H9 (cell line): Measurements from ENCODE around the gene JAKMIP1. TPM values are rescaled to one million over a fixed set of nuclear protein-coding genes. Genes with fewer than 3 reads are reported as not detected.
A peak's percentile ranks its signal among the peaks of the same experiment; 100 is the strongest.

Experiments
- DNase-seq: peaks from one replicate; pipeline ENCODE4 v3.0.0-alpha.2; 2017
- H2AFZ ChIP-seq: one replicate; pipeline ENCODE4 v1.6.1; 2013; ENCODE audit warnings: mild to moderate bottlenecking, low read length, control low read depth, moderate library complexity
- H2AK5ac ChIP-seq: 2 replicates; pipeline ENCODE4 v1.6.1; 2013; ENCODE audit warnings: low read length, control low read depth, mixed read lengths; ENCODE audit not compliant: insufficient read length
- H2BK120ac ChIP-seq: one replicate; pipeline ENCODE4 v1.6.1; 2013; ENCODE audit warnings: low read depth, mild to moderate bottlenecking, low read length, control low read depth, inconsistent platforms; ENCODE audit not compliant: poor library complexity, severe bottlenecking
- H2BK12ac ChIP-seq: 2 replicates; pipeline ENCODE4 v1.6.1; 2013; ENCODE audit warnings: low read length, control low read depth, mixed read lengths, low read depth; ENCODE audit not compliant: insufficient read length
- H2BK15ac ChIP-seq: 2 replicates; pipeline ENCODE4 v1.6.1; 2013; ENCODE audit warnings: low read depth, low read length, control low read depth
- H2BK20ac ChIP-seq: one replicate; pipeline ENCODE4 v1.6.1; 2013; ENCODE audit warnings: low read depth, mild to moderate bottlenecking, low read length, control low read depth, inconsistent platforms; ENCODE audit not compliant: poor library complexity, severe bottlenecking
- H2BK5ac ChIP-seq: 2 replicates; pipeline ENCODE4 v1.6.1; 2013; ENCODE audit warnings: low read length, control low read depth, mixed read lengths; ENCODE audit not compliant: insufficient read length
- H3K14ac ChIP-seq: 2 replicates; pipeline ENCODE4 v1.6.1; 2013; ENCODE audit warnings: low read length, control low read depth; ENCODE audit not compliant: insufficient read depth
- H3K18ac ChIP-seq: 2 replicates; pipeline ENCODE4 v1.6.1; 2013; ENCODE audit warnings: low read depth, mild to moderate bottlenecking, mixed read lengths, low read length, control low read depth; ENCODE audit not compliant: insufficient read length
- H3K23ac ChIP-seq: 2 replicates; pipeline ENCODE4 v1.6.1; 2013; ENCODE audit warnings: low read length, control low read depth, mixed read lengths, low read depth; ENCODE audit not compliant: insufficient read length
- H3K23me2 ChIP-seq: 2 replicates; pipeline ENCODE4 v1.6.1; 2013; ENCODE audit warnings: low read depth, mild to moderate bottlenecking, mixed read lengths, low read length, control low read depth; ENCODE audit not compliant: insufficient read length, poor library complexity, severe bottlenecking
- H3K27ac ChIP-seq: 2 replicates; pipeline ENCODE4 v1.5.1; 2013; ENCODE audit warnings: low read length, control low read depth, mixed read lengths, low read depth; ENCODE audit not compliant: insufficient read length
- H3K27me3 ChIP-seq: 2 replicates; pipeline ENCODE4 v1.6.1; 2013; ENCODE audit warnings: low read length, control low read depth, inconsistent platforms; ENCODE audit not compliant: insufficient read depth
- H3K4ac ChIP-seq: 2 replicates; pipeline ENCODE4 v1.6.1; 2013; ENCODE audit warnings: low read depth, mild to moderate bottlenecking, control low read depth, inconsistent platforms, low read length, moderate library complexity
- H3K4me1 ChIP-seq: 2 replicates; pipeline ENCODE4 v1.6.1; 2013; ENCODE audit warnings: low read length, control low read depth, inconsistent platforms; ENCODE audit not compliant: insufficient read depth
- H3K4me2 ChIP-seq: 2 replicates; pipeline ENCODE4 v1.6.1; 2013; ENCODE audit warnings: low read length, control low read depth, mixed read lengths; ENCODE audit not compliant: insufficient read length, insufficient read depth
- H3K56ac ChIP-seq: 2 replicates; pipeline ENCODE4 v1.6.1; 2013; ENCODE audit warnings: low read depth, mild to moderate bottlenecking, mixed read lengths, low read length, control low read depth; ENCODE audit not compliant: insufficient read length
- H3K79me1 ChIP-seq: 2 replicates; pipeline ENCODE4 v1.6.1; 2013; ENCODE audit warnings: low read depth, mild to moderate bottlenecking, moderate library complexity, low read length, control low read depth, inconsistent platforms; ENCODE audit not compliant: insufficient read depth, poor library complexity, severe bottlenecking
- H3K79me2 ChIP-seq: 2 replicates; pipeline ENCODE4 v1.6.1; 2013; ENCODE audit warnings: low read length, control low read depth, inconsistent platforms; ENCODE audit not compliant: insufficient read depth
- H3K9ac ChIP-seq: 2 replicates; pipeline ENCODE4 v1.6.1; 2013; ENCODE audit warnings: low read length, control low read depth, mixed read lengths; ENCODE audit not compliant: insufficient read length; ENCODE audit errors: extremely low read depth
- H3K9me3 ChIP-seq: one replicate; pipeline ENCODE4 v1.6.1; 2013; ENCODE audit warnings: low read depth, low read length, inconsistent platforms; ENCODE audit not compliant: control insufficient read depth
- H3T11ph ChIP-seq: one replicate; pipeline ENCODE4 v1.6.1; 2013; ENCODE audit warnings: mild to moderate bottlenecking, low read length, control low read depth, inconsistent platforms
- H4K20me1 ChIP-seq: one replicate; pipeline ENCODE4 v1.6.1; 2013; ENCODE audit not compliant: control insufficient read depth, insufficient read length, insufficient read depth
- H4K5ac ChIP-seq: 2 replicates; pipeline ENCODE4 v1.6.1; 2013; ENCODE audit warnings: low read depth, mild to moderate bottlenecking, mixed read lengths, low read length, control low read depth; ENCODE audit not compliant: insufficient read length
- H4K8ac ChIP-seq: replicated peaks from 2 replicates; pipeline ENCODE4 v1.6.1; 2013; ENCODE audit warnings: low read length, control low read depth, mixed read lengths, low read depth; ENCODE audit not compliant: insufficient read length
- H4K91ac ChIP-seq: 2 replicates; pipeline ENCODE4 v1.6.1; 2013; ENCODE audit warnings: low read depth, mild to moderate bottlenecking, moderate library complexity, mixed read lengths, low read length, control low read depth; ENCODE audit not compliant: insufficient read length
- H3K27ac Mint-ChIP-seq, 3 experiments: 2 replicates in 2 of 3; 3 replicates in 1 of 3; pipeline ENCODE4 v1.8.0; 2020 to 2021; ENCODE audit warnings: mixed read lengths in 3 of 3, mild to moderate bottlenecking in 1 of 3, moderate library complexity in 1 of 3
- H3K27me3 Mint-ChIP-seq: 2 replicates; pipeline ENCODE4 v1.8.0; 2021; ENCODE audit warnings: low read depth, mild to moderate bottlenecking, moderate library complexity, mixed read lengths
- H3K36me3 Mint-ChIP-seq, 3 experiments: 2 replicates in 2 of 3; 3 replicates in 1 of 3; pipeline ENCODE4 v1.8.0; 2020 to 2021; ENCODE audit warnings: low read depth in 3 of 3, mixed read lengths in 3 of 3; ENCODE audit not compliant: insufficient read depth in 1 of 3
- H3K4me1 Mint-ChIP-seq, 2 experiments: 2 replicates each; pipeline ENCODE4 v1.8.0; 2020; ENCODE audit warnings: mixed read lengths in 2 of 2
- H3K4me3 Mint-ChIP-seq, 2 experiments: 2 replicates in 1 of 2; 3 replicates in 1 of 2; pipeline ENCODE4 v1.8.0; 2020 to 2021; ENCODE audit warnings: mild to moderate bottlenecking in 2 of 2, mixed read lengths in 2 of 2, moderate library complexity in 1 of 2
- H3K9me3 Mint-ChIP-seq, 2 experiments: 2 replicates in 1 of 2; 3 replicates in 1 of 2; pipeline ENCODE4 v1.8.0; 2020; ENCODE audit warnings: mild to moderate bottlenecking in 2 of 2, mixed read lengths in 2 of 2, moderate library complexity in 1 of 2
- WGBS: extraction: QIAGEN DNeasy Blood & Tissue Kit; methylation state at CpG from one replicate; pipeline ENCODE4 v1.1.7; 2013; ENCODE audit warnings: missing lambda C conversion rate, low lambda C conversion rate, mixed read lengths; ENCODE audit not compliant: insufficient read length; ENCODE audit errors: extremely low coverage; 5-methylcytosine and 5-hydroxymethylcytosine counted together
- total RNA-seq: library from RNA; stranded (reverse); gene quantifications from 2 replicates; pipeline ENCODE4 v1.2.1, GENCODE V29; 2021
- TF ChIP-seq, protein P1 (sequence below): fragments of 200-600 bp; sonication (generic); conservative IDR thresholded peaks from 3 replicates; pipeline ENCODE4 v1.8.0; 2021; ENCODE audit warnings: antibody characterized with exemption, mild to moderate bottlenecking

The JAKMIP1 gene
- total RNA-seq, 1 experiment from 2014 or later = 1.5 TPM

DNA sequence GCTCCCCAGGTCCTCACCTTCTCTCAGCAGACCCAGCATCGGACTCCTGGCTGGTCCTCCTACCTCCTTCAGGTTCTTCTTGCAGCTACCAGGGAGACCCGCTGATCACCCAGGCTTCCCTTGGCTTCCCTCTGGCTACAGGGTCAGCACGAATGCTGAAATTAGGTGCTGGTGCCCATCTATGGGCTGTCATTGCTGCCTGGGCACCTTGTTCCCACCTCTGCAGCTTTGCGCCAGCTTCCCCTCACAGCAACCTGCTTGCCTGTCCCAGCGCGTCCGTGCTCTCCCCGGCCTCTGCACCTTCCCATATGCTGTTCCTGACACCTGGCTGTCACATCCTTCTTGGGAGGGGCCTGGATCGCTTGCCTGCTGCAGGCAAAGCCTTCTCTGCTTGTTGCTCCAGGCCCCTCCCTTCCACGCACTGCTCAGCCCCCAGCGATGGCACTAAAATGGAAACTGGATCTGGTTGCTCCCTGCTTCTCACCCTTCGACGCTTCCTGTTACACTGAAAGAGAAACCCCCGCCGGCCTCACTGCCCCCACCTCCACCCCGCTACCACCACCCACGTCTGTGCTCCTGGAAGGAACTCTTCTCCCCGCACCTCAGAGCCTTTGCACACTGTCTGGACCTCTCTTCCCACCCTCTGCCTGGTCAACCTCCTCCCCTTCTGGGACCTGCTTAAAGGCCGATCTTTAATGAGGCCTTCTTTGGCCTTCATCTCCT lies 204.3 kb downstream of the JAKMIP1 start:
- Mint-ChIP-seq H3K27ac (no peak overlapping the region; a peak in 1 of 7 replicates), H3K4me1 (no peaks in the 10 kb centered on the region; a peak in 2 of 4 replicates)
- WGBS = no CpG with 5 or more reads among the region's 19 CpGs

More for the DNA sequence above, 204.3 kb downstream of the JAKMIP1 start:
- Histone ChIP-seq H3K9ac (no peak overlapping the region), H2AFZ (no peak overlapping the region), H4K5ac (no peak overlapping the region), H3K56ac (no peak overlapping the region), H3K4me1 (no peaks in the 10 kb centered on the region), H3K4me2 (no peak overlapping the region), H2AK5ac (no peak overlapping the region), H3K79me1 (no peaks in the 10 kb centered on the region), H2BK15ac (no peak overlapping the region), H3K23ac (no peak overlapping the region), H2BK12ac (no peak overlapping the region), H2BK120ac (no peak overlapping the region), H3K27ac (no peak overlapping the region), H3K9me3 (no peaks in the 10 kb centered on the region), H4K8ac (no peak overlapping the region), H3K14ac (no peak overlapping the region; the same call in 1 of the 2 replicates), H3K23me2 (no peaks in the 10 kb centered on the region), H2BK5ac (no peak overlapping the region), H3T11ph (no peak overlapping the region), H4K20me1 (no peaks in the 10 kb centered on the region), H3K27me3 (no peaks in the 10 kb centered on the region), H3K79me2 (no peaks in the 10 kb centered on the region), H3K18ac (no peak overlapping the region), H3K4ac (no peak overlapping the region), H4K91ac (no peak overlapping the region), H2BK20ac (no peak overlapping the region)
- Mint-ChIP-seq H3K27me3 (peaks cover 27% of the 10 kb centered on the region), H3K4me3 (no peak overlapping the region), H3K9me3 (no peaks in the 10 kb centered on the region), H3K36me3 (no peaks in the 10 kb centered on the region)
- DNase-seq = peak; percentile 27
- TF ChIP-seq, protein P1, sequence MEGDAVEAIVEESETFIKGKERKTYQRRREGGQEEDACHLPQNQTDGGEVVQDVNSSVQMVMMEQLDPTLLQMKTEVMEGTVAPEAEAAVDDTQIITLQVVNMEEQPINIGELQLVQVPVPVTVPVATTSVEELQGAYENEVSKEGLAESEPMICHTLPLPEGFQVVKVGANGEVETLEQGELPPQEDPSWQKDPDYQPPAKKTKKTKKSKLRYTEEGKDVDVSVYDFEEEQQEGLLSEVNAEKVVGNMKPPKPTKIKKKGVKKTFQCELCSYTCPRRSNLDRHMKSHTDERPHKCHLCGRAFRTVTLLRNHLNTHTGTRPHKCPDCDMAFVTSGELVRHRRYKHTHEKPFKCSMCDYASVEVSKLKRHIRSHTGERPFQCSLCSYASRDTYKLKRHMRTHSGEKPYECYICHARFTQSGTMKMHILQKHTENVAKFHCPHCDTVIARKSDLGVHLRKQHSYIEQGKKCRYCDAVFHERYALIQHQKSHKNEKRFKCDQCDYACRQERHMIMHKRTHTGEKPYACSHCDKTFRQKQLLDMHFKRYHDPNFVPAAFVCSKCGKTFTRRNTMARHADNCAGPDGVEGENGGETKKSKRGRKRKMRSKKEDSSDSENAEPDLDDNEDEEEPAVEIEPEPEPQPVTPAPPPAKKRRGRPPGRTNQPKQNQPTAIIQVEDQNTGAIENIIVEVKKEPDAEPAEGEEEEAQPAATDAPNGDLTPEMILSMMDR = no peak
